Erythroblast (primary cell): ENCODE data around the gene VDAC2.

Experiments used
- DNase-seq, 2 experiments: peaks; one replicate each; lab custom pipeline; 2025; lab: John Stamatoyannopoulos, UW
- GATA1 ChIP-seq: IDR thresholded peaks from 2 replicates; pipeline ENCODE4 v1.6.1; 2011; ENCODE audit warnings: low read depth, mild to moderate bottlenecking, control low read depth, low read length, moderate library complexity
- POLR2A ChIP-seq: IDR thresholded peaks from 2 replicates; pipeline ENCODE4 v1.6.1; 2011; ENCODE audit warnings: mild to moderate bottlenecking, low read length

Gene VDAC2

GRCh38 chr10:75263806-75264205, 53.2 kb downstream of the VDAC2 start:
- no peak for TF ChIP-seq POLR2A
- TF ChIP-seq GATA1: no peak
- DNase-seq: no peak

DNA sequence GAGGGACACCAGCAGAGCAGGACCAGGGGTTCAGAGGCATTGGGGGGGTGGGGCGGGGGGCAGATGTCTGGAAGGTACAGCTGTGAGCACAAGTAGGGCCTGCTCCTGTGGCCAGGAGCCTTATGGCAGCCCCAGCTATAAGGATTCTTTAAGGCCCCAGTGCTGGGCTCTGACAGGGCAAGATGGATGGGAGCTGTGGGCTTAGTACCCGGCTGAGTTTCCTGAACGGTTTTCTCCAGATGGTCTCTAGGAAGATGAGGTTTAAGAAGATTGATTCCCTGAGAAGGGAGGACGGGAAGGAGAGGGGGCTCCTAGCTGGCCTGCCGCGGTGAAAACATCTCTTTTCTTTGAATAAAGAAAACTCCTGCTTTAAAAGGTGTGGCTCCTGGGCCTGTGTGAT, 55.3 kb downstream of the VDAC2 start:
- no peak for DNase-seq
- TF ChIP-seq POLR2A (no peak), GATA1 (no peak)

DNA sequence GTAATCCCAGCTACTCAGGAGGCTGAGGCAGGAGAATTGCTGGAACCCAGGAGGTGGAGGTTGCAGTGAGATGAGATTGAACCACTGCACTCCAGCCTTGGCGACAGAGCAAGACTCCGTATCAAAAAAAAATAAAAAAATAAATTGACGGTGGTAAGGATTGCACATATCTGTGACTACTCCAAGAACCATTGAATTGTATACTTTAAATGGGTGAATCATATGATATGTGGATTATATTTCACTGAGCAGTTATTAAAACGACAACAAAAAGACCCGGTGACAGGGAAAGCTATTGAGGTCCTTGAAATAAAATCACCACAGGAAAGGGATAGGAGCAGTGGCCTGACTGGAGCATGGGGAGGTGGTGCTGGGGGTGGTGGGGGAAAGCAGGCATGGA, 56.3 kb downstream of the VDAC2 start:
- DNase-seq: no peak
- TF ChIP-seq POLR2A (no peak), GATA1 (no peak)

GRCh38 chr10:75269605-75270004, 59.0 kb downstream of the VDAC2 start:
- DNase-seq: no peak

GRCh38 chr10:75272094-75272493, 61.5 kb downstream of the VDAC2 start:
- no peak for TF ChIP-seq GATA1
- no peak for TF ChIP-seq POLR2A
- no peak for DNase-seq

More at GRCh38 chr10:75269605-75270004, 59.0 kb downstream of the VDAC2 start:
- TF ChIP-seq GATA1 (no peak), POLR2A (no peak)

- no peak for DNase-seq
- TF ChIP-seq POLR2A: no peak
- no peak for TF ChIP-seq GATA1
Measured at GRCh38 chr10:75272896-75273295, 62.3 kb downstream of the VDAC2 start.

DNA sequence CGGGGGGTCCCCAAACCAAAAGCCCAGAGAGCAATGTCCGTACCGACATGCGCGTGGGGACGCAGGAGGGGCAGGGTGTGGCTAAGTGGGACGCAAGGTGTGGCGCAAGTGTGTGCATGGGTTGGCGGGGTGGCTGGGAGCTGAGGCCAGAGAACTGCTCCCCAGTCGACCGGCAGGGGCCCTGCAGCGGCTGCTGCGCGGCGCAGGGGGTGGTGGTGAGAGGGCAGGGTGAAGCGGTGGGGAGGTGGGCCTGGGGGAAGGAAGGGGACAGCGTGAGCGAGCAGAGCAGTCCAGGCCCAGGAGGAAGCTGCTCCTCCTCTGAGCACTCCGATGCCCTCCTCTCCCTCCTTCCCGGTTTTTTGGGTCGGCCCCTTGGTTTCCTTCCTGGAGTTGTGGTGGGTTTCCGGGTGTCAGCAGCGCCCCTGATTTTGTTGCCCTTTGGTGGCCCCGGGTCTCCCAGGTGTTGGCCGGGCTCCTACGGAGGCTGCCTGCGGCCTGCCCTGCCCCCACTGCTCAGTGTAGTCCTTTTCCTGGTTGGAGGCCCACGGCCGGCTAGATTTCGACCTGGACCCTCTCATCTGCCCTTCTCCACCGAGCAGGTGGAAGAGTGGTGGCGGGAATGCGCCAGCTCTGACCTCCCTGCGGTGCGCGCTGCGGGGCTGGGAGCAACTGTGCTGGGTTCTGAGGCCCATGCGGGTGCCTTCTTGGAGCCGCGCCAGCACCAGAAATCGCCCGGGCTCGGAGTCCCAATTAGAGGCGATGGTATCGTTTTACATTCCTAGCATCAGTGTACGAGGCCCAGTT, 65.7 kb downstream of the VDAC2 start:
- TF ChIP-seq POLR2A (no peak), GATA1 (no peak)
- DNase-seq: no peak

DNA sequence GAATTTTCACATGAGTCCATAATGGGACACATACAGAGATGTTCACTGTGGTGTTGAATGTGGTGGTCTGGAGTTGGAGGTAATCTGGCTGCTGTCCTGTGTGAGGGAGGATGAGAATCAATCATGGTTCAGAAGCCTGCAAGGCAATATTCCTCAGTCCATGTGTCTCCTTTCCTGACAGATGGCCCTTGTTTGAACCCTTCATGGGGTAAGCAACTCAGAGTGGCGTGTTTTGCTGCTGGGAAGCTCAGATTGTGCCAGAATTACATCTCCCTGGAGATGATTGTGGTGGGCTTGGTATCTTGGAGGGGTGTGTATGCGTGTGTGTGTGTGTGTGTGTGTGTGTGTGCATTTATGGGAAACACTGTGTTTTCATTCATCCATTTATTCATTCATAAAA, 69.6 kb downstream of the VDAC2 start:
- no peak for DNase-seq
- no peak for TF ChIP-seq POLR2A
- TF ChIP-seq GATA1: no peak
